ENCODE data around the gene TUBB8B.
"Not testable (repeated sequence)": the region's sequence is repeated elsewhere in the genome, so short reads cannot be mapped to it uniquely, and the experiment has no call there.

TUBB8B gene

GRCh38 chr18:48696-49095, 719 bp downstream of the TUBB8B start:
- H3K4me3 ChIP-seq (ENCODE audit: low read length); DNase-seq (ENCODE audit: low read depth): not testable (repeated sequence)

GRCh38 chr18:13177-13576, 36.2 kb downstream of the TUBB8B start:
- not testable (repeated sequence) for H3K4me3 ChIP-seq (ENCODE audit: low read length); DNase-seq (ENCODE audit: low read depth)

GRCh38 chr18:12773-13172, 36.6 kb downstream of the TUBB8B start:
- DNase-seq (ENCODE audit: low read depth); H3K4me3 ChIP-seq (ENCODE audit: low read length): not testable (repeated sequence)

- DNase-seq (ENCODE audit: low read depth), result not testable (repeated sequence)
These were observed 37.8 kb downstream of the TUBB8B start for GRCh38 chr18:11383-12274.

GRCh38 chr18:10624-11184, 38.7 kb downstream of the TUBB8B start:
- H3K4me3 ChIP-seq (ENCODE audit: low read length); DNase-seq (ENCODE audit: low read depth): not testable (repeated sequence)

More at GRCh38 chr18:11383-12274, 37.8 kb downstream of the TUBB8B start:
- not testable (repeated sequence) for H3K4me3 ChIP-seq (ENCODE audit: low read length)

GRCh38 chr18:9937-10336, 39.5 kb downstream of the TUBB8B start:
- not testable (repeated sequence) for DNase-seq (ENCODE audit: low read depth); H3K4me3 ChIP-seq (ENCODE audit: low read length)

Measured in epithelial cell of esophagus (primary cell).